Suppressor macrophage (primary cell): ENCODE results near the gene OPCML.

Source experiments
- DNase-seq, 4 experiments: peaks; one replicate each; pipeline ENCODE4 v3.0.0-alpha.2; 2020 to 2022

Gene OPCML

GRCh38 chr11:132838627-132839026 lies 693.7 kb downstream of the OPCML start:
- no peak for DNase-seq

GRCh38 chr11:132831272-132831671 lies 701.0 kb downstream of the OPCML start:
- no peak for DNase-seq

DNA sequence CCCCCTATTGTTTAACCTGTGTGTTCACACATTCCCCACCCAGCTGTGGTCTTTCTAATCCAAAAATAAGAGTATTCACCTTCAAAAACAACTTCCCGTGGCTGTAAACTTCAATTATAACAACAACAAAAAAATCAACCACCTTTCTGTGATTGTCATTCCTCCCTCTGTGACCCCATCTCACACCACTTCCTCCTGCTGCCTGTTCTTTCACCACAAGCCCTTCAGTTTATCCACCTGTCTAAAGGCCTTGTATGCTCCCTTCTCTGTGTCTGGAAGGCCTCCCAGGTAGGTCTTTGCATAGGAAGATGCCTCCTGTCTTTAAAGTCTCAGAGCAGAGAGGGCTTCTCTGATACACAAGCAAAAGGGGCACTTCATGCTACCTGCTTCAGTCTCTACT lies 707.7 kb downstream of the OPCML start:
- no peak for DNase-seq

DNA sequence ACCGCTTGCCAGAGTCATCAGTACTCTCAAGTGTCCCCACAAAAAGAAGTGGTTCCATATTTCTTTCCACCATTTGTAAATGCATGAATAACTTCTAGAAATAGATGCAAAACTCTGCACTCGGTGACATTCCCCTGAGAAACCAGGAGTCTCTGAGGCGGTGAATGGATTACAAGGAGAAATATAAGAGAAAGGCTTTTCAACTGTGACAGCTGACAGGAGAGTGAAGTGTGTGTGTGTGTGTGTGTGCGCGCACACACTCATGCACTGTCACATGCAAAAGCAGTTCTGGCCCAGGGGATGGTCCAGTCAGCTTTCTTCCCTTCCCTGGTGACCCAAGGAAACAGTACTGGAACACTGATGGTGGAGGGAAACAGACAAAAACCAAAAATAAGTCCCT lies 710.0 kb downstream of the OPCML start:
- no peak for DNase-seq

DNA sequence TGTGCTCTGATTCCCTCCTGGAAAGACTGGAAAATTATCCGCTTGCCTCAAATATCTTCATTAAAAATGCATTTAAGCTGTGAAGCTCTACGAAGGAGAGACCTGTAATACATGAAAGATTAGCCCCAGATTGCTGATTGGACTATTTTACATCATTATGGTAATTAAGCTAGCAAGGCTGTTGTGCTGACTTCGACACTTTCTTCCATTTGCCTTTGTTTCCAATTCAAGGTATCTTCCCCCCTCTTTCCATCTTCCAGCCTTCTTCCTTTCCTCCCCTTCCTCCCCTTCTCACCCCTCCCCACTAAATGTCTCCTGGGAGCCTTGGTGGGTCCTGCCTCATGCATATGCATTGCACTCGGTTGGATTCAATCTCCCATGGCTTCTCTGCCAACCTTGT lies 710.8 kb downstream of the OPCML start:
- no peak for DNase-seq

GRCh38 chr11:132821014-132821413 lies 711.3 kb downstream of the OPCML start:
- no peak for DNase-seq

DNA sequence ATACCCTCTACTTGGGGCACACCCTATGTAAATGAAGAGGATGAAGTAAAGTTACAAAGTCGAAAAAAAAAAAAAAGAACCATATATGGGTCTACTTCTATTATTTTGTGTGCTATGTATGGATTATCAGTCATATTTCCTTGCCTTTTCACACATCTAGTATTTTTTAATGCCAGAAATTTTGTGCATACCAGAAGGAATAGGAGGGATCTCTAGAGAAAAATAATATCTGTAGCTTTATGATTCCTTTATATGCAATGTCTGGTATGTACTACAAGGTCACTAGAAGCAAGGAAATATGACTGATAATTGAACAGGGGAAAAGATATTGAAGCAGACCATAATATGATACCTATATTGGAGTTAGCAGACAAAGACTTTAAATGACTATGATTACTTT lies 713.4 kb downstream of the OPCML start:
- DNase-seq: no peak

GRCh38 chr11:132817387-132817786 lies 714.9 kb downstream of the OPCML start:
- no peak for DNase-seq

DNA sequence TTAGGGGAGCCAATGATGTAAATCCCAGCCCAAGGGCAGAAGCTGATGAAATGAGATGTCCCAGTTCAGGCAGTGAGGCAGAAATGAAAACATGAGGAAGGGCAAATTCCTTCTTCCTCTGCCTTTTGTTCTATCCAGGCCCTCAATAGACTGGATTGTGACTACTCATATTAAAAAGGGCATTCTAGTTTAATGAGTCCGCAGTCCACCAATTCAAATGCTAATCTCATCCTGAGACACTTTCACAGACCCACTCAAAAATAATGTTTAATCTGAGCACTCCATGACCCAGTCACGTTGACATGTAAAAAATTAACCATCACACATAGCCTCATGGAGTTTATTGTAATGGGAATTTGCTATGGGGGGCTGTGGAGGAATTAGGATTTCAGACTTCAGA lies 717.9 kb downstream of the OPCML start:
- DNase-seq: no peak

- no peak for DNase-seq
Measured at GRCh38 chr11:132811649-132812048, 720.7 kb downstream of the OPCML start.

DNA sequence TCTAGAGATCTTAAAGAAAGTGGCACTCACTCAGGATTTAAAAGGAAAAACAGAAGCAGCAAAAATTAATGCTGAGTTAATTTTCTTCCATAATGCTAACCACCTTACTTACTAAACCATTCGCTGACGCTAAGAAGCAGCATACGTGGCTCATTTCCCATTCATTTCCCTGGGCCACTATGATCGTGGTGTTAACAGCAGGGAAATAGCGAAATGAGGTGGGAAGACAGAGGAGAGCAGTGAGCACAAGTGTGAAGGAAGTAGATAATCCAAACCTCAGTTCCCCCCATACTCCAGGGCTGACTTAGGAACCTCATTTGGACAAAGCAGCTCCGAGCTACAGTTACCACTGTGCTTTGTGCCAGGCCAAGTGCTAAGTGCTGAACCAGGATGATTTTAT lies 723.2 kb downstream of the OPCML start:
- no peak for DNase-seq

DNA sequence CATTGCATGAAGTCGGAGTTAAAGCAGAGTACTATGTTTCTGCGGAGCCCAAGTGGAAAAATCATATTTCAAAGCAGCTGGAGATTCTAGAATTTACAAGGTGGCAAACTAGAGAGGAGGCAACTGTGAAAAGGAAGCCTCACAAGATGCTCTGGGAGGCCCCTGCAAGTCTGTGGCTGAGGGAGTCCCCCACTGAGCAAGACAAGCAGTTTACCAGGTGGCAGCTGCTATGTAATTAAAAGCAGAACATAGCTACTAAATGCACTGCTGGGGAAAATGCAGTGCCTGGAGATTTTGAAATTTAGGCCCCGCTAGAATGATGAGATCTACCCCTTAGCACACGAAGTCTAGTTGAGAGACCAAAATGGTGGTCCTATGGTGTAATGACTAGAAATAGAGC lies 728.0 kb downstream of the OPCML start:
- no peak for DNase-seq

- DNase-seq: no peak
Measured at GRCh38 chr11:132803436-132803835, 728.9 kb downstream of the OPCML start.

- DNase-seq: no peak
Measured at GRCh38 chr11:132802947-132803346, 729.4 kb downstream of the OPCML start.

DNA sequence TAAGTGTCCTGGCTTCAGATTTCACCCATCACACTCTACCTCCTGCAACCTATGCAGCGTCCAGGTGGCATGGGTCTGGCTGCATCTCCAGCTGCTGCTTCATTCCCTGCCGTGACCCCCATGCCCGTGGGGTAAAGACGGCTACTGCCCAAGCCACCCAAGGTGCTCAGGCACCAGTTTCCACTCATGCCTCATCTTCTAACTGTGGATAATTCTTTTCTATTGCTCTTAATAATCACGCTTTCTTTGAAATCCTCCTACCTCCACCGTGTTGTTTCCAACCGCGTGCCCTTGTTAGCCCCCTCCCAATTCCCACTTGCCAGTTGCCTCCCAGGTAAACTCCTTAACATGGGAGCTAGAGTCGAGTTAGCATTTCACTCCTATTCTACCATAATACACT lies 738.5 kb downstream of the OPCML start:
- no peak for DNase-seq

GRCh38 chr11:132792341-132793140 lies 739.8 kb downstream of the OPCML start:
- no peak for DNase-seq

GRCh38 chr11:132790971-132791370 lies 741.3 kb downstream of the OPCML start:
- no peak for DNase-seq

DNA sequence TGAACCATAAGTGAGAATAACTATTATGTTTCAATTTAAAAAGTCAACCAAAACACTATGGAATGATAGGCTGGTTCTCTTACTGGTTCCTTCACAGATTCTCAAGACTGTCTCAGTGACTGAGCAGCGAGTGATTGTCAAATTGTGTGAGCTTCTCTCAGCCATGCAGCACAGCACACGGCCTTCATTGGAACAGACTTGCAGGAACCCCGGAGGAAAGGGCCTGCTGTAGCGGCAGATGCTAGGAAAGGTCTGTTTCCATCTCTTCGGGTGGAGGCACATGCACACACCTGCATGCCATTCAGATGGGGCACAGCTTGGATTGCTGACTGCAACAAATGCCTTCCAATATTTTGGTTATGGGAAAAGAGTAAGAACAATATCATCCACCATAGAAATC lies 741.8 kb downstream of the OPCML start:
- no peak for DNase-seq

GRCh38 chr11:132788816-132789325 lies 743.4 kb downstream of the OPCML start:
- DNase-seq: no peak

DNA sequence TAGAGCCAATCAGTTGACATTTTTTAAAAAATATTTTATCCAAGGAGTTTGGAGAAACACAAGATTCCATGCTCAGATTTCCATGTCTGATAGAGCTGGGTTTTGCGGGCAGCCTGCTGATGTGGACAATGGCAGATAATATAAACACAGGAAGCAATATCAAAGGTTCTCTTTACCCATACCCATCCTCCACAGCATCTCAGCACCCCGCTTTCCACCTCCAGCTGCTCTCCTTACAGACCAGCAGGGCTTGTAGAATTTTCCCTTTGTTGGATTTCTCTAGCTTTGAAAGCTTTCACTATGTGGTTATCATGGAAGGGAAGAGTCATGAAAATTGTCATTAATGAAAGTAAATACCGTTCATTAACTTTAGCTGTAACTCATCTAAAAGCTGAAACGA lies 746.4 kb downstream of the OPCML start:
- no peak for DNase-seq

DNA sequence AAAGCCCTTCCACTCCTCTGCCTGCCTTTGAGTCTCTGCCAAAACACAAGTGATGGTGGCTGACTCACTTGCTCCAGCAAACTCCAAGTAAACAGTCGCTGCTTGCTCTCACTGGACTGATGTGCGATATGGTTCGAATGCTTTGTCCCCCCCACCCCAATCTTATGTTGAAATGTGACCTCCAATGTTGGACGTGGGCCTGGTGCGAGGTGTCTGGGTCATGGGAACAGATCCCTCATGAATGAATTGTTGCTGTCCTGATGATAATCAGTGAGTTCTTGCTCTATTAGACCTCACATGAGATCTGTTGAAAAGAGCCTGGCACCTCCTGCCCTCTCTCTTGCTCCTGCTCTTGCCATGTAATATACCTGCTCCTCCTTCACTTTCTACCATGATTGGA lies 747.9 kb downstream of the OPCML start:
- DNase-seq: no peak

- no peak for DNase-seq
Measured at GRCh38 chr11:132782102-132782501, 750.2 kb downstream of the OPCML start.

DNA sequence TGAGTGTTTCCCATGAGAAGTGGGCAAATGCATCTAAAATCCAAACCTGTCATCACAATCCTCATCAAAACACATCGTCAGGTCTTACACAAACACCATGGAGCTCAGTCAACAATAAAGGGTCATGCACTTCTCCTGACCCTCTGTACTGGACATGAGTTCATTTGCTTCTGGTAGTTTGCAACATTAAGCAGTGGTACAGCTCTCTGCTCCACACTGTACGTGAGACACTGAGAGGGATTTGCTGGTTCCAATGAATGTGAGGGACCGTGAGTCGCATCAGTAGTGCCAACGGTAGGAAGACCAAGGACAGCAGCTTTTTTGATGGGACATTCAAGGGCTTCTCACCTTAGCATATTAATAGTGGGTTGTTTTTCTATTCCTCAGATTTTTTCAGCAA lies 752.3 kb downstream of the OPCML start:
- no peak for DNase-seq

DNA sequence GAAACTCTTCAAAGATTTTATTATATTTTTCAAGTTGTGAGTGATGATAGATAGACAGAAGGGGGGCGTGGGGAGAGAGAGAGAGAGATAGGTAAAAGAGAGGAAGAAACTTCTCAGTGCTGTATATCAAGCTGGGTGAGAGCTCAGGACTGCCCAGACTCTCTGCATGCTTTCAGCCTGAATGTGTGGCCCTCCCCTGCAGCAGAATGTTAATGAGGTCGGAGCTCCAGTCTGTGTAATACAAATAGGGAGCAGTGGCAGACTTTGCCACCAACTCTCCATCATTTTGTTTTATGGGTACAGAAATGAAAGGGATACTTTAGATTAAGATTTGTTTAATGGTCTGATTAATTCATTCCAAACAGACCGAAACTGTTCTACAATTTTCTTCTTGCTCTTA lies 752.8 kb downstream of the OPCML start:
- DNase-seq: no peak
